AG09319 (cell line): ENCODE data around the gene FAF2.

ENCODE experiments used
- DNase-seq: peaks from one replicate; pipeline ENCODE4 v3.0.0-alpha.2; 2010; ENCODE audit warnings: low read depth; ENCODE audit errors: extremely low read depth
- TF ChIP-seq, protein P1 (sequence below): IDR thresholded peaks from 2 replicates; pipeline ENCODE4 v1.5.1; 2011; ENCODE audit warnings: low read depth, mild to moderate bottlenecking, inconsistent platforms, low read length, moderate library complexity

Gene FAF2

DNA sequence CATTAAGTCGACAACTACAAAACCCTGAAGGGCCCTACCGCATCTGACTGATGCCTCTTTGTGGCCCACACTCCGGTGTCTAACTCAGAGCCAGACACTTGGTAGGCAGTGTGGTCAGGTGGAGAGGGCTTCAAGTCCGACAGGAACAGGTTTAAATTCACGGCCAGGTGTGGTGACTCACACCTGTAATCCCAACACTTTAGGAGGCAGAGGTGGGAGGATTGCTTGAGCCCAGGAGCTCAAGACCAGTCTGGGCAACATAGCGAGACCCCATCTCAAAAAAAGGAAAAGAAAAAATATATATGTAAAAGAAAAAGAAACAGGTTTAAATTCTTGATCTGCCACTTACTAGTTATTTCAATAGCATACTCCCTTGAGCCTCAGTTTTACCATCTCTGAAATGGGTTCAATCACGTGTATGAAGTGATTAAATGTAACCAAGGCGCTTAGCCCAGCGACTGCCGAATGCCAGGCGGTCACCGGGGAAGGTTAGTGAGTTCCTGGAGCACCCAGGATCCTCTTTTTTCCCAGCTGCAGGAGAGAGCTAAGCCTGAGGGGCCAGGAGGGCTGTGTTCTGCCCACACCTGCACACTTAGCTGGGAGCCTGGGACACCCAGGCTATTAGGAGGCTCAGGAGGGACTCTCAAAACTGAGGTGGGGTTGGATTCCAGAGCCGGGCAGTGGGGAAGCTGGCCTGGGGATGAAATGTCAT is 32.8 kb upstream of the FAF2 start:
- no peak for DNase-seq
- TF ChIP-seq, protein P1, sequence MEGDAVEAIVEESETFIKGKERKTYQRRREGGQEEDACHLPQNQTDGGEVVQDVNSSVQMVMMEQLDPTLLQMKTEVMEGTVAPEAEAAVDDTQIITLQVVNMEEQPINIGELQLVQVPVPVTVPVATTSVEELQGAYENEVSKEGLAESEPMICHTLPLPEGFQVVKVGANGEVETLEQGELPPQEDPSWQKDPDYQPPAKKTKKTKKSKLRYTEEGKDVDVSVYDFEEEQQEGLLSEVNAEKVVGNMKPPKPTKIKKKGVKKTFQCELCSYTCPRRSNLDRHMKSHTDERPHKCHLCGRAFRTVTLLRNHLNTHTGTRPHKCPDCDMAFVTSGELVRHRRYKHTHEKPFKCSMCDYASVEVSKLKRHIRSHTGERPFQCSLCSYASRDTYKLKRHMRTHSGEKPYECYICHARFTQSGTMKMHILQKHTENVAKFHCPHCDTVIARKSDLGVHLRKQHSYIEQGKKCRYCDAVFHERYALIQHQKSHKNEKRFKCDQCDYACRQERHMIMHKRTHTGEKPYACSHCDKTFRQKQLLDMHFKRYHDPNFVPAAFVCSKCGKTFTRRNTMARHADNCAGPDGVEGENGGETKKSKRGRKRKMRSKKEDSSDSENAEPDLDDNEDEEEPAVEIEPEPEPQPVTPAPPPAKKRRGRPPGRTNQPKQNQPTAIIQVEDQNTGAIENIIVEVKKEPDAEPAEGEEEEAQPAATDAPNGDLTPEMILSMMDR, result no peak

DNA sequence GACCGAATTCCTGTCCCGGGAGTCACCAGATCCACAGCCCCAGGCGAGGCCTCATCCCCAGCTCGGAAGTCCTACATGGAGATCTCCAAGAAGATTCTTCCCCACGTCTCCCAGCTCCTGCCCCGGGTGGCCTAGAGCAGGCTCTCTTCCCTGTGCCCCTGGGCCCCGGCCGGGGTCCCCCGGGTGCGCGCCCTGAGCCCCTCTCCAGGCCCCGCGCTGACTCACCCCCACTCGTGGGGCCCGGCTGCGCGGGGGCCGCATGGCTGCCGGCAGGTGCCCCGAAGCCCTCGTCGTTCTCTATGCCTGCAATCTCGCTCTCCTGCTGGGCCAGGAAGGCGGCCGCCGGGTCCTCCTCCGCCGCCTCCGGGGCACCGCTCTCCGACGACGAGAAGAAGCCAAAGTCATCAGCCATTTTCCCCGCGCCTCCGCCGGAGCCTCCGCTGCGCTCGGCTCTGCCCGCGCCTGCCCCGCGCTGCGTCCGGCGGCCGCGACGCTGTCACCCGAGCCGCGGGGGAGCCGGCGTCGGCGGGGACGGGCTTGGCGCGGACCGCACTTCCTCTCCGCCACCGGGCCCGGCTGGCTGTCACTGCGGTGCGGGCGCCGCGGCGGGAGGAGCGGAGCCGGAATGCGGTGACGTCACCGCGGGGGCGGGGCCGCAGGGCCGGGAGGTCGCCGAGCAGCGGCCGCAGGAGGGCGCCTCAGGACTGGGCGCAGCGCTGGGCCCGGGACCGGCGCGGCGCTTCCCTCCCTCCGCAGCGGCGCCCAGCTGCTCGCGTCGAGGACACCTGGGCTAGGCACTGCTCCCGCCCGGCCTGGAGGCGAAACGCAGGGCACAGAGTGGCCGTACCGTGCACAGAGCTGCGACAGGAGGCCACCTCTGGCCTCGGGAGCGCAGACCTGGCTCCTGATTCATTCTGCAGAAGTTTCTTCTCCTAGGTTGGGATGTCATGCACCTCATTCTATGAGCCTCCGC is 31.9 kb upstream of the FAF2 start, which contains the start of gene CLTB:
Gene CLTB, minus strand, starts transcription at position 588 of the 973 bp plus-strand sequence. Its CDS starts 176 bp downstream, at position 412.
- peak; percentile 57 for DNase-seq
- TF ChIP-seq, protein P1, result peak; percentile 28

- TF ChIP-seq, protein P1, result no peak
- DNase-seq, result no peak
These were observed 31.2 kb upstream of the FAF2 start for GRCh38 chr5:176416965-176417364.

DNA sequence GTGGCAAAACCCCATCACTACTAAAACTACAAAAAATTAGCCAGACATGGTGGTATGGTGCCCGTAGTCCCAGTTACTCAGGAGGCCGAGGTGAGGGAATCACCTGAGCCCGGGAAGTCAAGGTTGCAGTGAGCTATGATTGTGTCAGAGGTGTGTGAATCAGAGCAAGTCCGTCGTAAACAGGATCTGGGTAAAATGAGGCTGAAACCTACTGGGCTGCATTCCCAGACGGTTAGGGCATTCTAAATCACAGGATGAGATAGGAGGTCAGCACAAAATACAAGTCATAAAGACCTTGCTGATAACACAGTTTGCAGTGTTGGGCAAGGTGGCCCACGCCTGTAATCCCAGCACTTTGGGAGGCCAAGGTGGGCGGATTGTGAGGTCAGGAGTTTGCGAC is 29.9 kb upstream of the FAF2 start:
- DNase-seq, result no peak
- TF ChIP-seq, protein P1, result no peak

DNA sequence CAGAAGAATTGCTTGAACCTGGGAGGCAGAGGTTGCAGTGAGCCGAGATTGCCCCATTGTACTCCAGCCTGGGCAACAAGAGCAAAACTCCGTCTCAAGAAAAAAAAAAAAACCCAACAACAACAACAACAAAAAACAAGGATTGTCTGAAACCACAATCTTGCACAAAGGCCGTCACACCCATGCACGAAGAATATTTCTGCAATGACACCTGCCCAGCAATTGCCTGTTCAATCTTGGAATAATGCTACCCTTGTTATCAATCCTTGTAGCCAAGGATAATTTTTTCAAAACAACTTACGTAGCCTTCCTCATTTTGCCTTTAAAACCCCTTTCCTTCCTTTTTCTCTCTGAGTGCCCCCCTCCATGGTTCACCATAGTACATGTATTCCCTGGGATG is 28.1 kb upstream of the FAF2 start:
- TF ChIP-seq, protein P1, result no peak
- DNase-seq, result no peak

DNA sequence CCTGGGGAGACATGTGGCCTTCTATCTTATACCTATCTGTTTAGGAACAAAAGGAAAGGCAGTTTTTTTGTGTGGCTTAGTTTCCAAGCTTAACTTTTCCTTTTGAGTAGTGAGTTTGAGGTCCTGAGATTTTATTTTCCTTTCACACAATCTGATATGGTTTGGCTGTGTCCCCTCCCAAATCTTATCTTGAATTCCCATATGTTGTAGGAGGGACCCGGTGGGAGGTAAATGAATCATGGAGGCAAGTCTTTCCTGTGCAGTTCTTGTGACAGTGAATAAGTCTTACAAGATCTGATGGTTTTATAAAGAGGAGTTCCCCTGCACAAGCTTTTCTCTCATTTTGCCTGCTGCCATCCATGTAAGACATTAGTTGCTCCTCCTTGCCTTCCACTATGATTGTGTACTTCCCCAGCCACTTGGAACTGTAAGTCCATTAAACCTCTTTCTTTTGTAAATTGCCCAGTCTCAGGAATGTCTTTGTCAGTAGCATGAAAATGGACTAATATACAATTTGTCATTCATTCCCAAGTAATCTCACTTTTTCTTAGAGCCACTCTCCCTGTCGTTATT is 27.1 kb upstream of the FAF2 start:
- no peak for DNase-seq

More for the DNA sequence above, 27.1 kb upstream of the FAF2 start:
- TF ChIP-seq, protein P1, result no peak
